ENCODE data around the gene PDE7B. TPM values are rescaled to one million over a fixed set of nuclear protein-coding genes. Genes with fewer than 3 reads are reported as not detected.

PDE7B gene
- total and polyA plus RNA-seq, 8 donors, result 1.3 to 4.7 (median 3.6) TPM

GRCh38 chr6:135921188-135921587 lies 69.7 kb downstream of the PDE7B start:
- H3K4me3 ChIP-seq, result no peak overlapping the region
- no peak for TF ChIP-seq CTCF (IDR thresholded peaks at IDR 0.05)
- no peaks in the 10 kb centered on the region for H3K9me3 ChIP-seq
- intact Hi-C loops (cut with DNase I), result no loop called here
- peaks cover 0 to 2% of the 10 kb centered on the region in 2 donors for H3K4me1 ChIP-seq
- peak overlapping the region in 1 of 2 donors; percentile 19 for H3K27ac ChIP-seq
- no peaks in the 10 kb centered on the region for H3K27me3 ChIP-seq
- no peak for ATAC-seq
- no peaks in the 10 kb centered on the region for H3K36me3 ChIP-seq
- DNase-seq, result no peak

DNA sequence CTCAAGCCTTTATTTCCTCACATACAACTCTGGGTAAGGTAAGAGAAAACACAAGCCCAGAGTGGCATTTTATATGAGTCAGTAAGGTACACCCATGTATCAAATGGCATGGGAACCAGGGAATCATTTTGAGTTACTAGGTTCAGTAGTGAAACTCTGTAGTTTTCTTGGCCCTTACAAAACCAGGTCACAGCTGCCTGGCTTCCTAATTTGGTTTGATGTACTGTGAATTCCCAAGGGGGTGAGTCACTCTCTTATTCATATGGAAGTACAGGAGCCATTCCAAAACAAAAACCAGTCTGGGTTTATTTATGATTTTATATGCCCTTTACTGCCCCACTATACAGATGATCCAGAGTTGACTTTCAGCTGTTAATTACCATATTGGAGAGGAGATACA lies 70.7 kb downstream of the PDE7B start:
- peak overlapping the region in 1 of 2 donors; percentile 22 for H3K27ac ChIP-seq
- ATAC-seq, result peak; percentile 88
- no peak for TF ChIP-seq CTCF (IDR thresholded peaks at IDR 0.05)
- no peak overlapping the region for H3K4me3 ChIP-seq
- DNase-seq, result peak in 1 of 4 donors; percentile 19
- H3K9me3 ChIP-seq, result no peaks in the 10 kb centered on the region
- no peaks in the 10 kb centered on the region for H3K27me3 ChIP-seq
- H3K36me3 ChIP-seq, result no peaks in the 10 kb centered on the region
- peaks cover 0 to 2% of the 10 kb centered on the region in 2 donors for H3K4me1 ChIP-seq
- intact Hi-C loops (cut with DNase I), result no loop called here

GRCh38 chr6:135922746-135923145 lies 71.2 kb downstream of the PDE7B start:
- Histone ChIP-seq H3K9me3 (no peaks in the 10 kb centered on the region), H3K4me1 (peaks cover 0 to 2% of the 10 kb centered on the region in 2 donors), H3K4me3 (no peak overlapping the region), H3K27ac (no peak overlapping the region), H3K27me3 (no peaks in the 10 kb centered on the region), H3K36me3 (no peaks in the 10 kb centered on the region)
- ATAC-seq, result no peak
- DNase-seq, result no peak
- intact Hi-C loops (cut with DNase I), result no loop called here
- TF ChIP-seq CTCF (IDR thresholded peaks at IDR 0.05), result no peak

GRCh38 chr6:135932651-135933050 lies 81.2 kb downstream of the PDE7B start:
- no peaks in the 10 kb centered on the region for H3K27me3 ChIP-seq
- no peak for DNase-seq
- no peaks in the 10 kb centered on the region for H3K36me3 ChIP-seq
- intact Hi-C loops (cut with DNase I), result no loop called here
- H3K27ac ChIP-seq, result no peak overlapping the region
- ATAC-seq, result peak; percentile 35
- H3K4me1 ChIP-seq, result peaks cover 0 to 6% of the 10 kb centered on the region in 2 donors
- no peak overlapping the region for H3K4me3 ChIP-seq
- TF ChIP-seq CTCF (IDR thresholded peaks at IDR 0.05), result no peak
- H3K9me3 ChIP-seq, result no peaks in the 10 kb centered on the region

DNA sequence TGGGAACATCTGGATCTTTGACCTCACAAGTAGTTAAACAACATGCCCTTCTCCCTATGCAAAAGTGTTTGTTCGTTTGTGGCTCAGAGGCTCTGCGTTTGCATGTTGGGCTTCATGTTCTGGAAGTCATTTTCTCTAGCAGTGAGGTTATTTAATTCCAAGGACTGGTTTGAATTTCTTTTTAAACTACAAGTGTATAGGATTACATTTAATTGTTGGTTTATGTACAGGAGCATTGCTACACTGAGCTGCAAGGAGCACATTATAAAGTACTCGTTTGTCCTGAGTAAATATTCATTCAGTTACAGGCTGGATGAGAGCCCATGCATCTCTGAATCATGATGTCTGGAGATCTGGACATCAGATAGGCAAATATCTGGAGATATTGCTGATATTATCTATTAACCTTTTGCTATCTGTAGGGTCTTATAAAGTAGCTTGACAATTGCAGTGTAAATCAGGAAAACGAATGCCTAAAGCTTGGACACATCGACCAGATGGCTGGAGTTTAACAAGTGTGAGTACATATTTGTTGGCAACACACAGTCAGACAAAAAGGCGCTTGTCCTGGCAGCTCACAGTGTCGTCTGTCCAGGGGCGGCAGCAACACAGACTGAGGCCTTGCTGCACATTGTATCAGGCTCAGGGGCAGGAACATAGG lies 84.6 kb downstream of the PDE7B start:
- TF ChIP-seq CTCF (IDR thresholded peaks at IDR 0.05), result no peak
- peak; percentile 65 for ATAC-seq
- Histone ChIP-seq H3K36me3 (no peaks in the 10 kb centered on the region), H3K27me3 (no peaks in the 10 kb centered on the region), H3K4me3 (no peak overlapping the region), H3K4me1 (peaks cover 0 to 6% of the 10 kb centered on the region in 2 donors), H3K27ac (no peak overlapping the region), H3K9me3 (no peaks in the 10 kb centered on the region)
- intact Hi-C loops (cut with DNase I), result no loop called here
- peak in 2 of 4 donors; percentile 8 to 10 for DNase-seq
